Caco-2 (cell line): ENCODE results near the gene RBM33. TPM values are rescaled to one million over a fixed set of nuclear protein-coding genes. Genes with fewer than 3 reads are reported as not detected.

ENCODE experiments used
- BruUV-seq: library from RNA; stranded (reverse); fragments of 400-500 nt; replicated peaks from 2 replicates; lab custom pipeline; 2021; lab: Mats Ljungman, UMichigan
- CTCF ChIA-PET: fragments of 300-600 bp; sonication (Branson Sonifier 250); formaldehyde crosslinking; loops from one replicate; lab custom pipeline; 2022; ENCODE audit warnings: antibody characterized with exemption; lab: Charles Lee
- POLR2A ChIA-PET: fragments of 300-600 bp; sonication (Branson Sonifier 250); formaldehyde crosslinking; loops from one replicate; lab custom pipeline; 2022; ENCODE audit warnings: antibody characterized with exemption; lab: Charles Lee
- DNase-seq, 2 experiments: peaks; one replicate each; pipeline versions ENCODE4 v3.0.0 to v3.0.0-alpha.2; 2020 to 2022
- H3K27me3 ChIP-seq: replicated peaks from 2 replicates; pipeline ENCODE4 v1.6.0; 2011; ENCODE audit warnings: low read length; ENCODE audit not compliant: control insufficient read depth, insufficient read depth
- H3K36me3 ChIP-seq: 2 replicates; pipeline ENCODE4 v1.5.1; 2011; ENCODE audit warnings: low read length; ENCODE audit not compliant: control insufficient read depth, insufficient read depth
- H3K4me1 ChIP-seq: fragments of 250-450 bp; sonication (Bioruptor Pico); 2 replicates; pipeline ENCODE4 v1.5.1; 2020; ENCODE audit warnings: mild to moderate bottlenecking
- H3K4me3 ChIP-seq: 2 replicates; pipeline ENCODE4 v1.5.1; 2011; ENCODE audit warnings: low read depth, mild to moderate bottlenecking, control low read depth, low read length
- H3K9me3 ChIP-seq: fragments of 250-450 bp; sonication (Bioruptor Pico); 2 replicates; pipeline ENCODE4 v1.5.1; 2020; ENCODE audit warnings: mild to moderate bottlenecking, moderate library complexity
- H3K27ac Mint-ChIP-seq: one replicate; pipeline ENCODE4 v1.8.0; 2022; ENCODE audit warnings: mixed read lengths; ENCODE audit not compliant: unreplicated experiment
- H3K27me3 Mint-ChIP-seq: one replicate; pipeline ENCODE4 v1.8.0; 2022; ENCODE audit warnings: mixed read lengths; ENCODE audit not compliant: insufficient read depth, unreplicated experiment
- H3K36me3 Mint-ChIP-seq: one replicate; pipeline ENCODE4 v1.8.0; 2022; ENCODE audit warnings: mild to moderate bottlenecking, mixed read lengths; ENCODE audit not compliant: insufficient read depth, unreplicated experiment
- H3K4me1 Mint-ChIP-seq: one replicate; pipeline ENCODE4 v1.8.0; 2022; ENCODE audit warnings: low read depth, mixed read lengths; ENCODE audit not compliant: unreplicated experiment
- H3K4me3 Mint-ChIP-seq: one replicate; pipeline ENCODE4 v1.8.0; 2022; ENCODE audit warnings: mild to moderate bottlenecking, moderate library complexity, mixed read lengths; ENCODE audit not compliant: unreplicated experiment
- H3K9me3 Mint-ChIP-seq: one replicate; pipeline ENCODE4 v1.8.0; 2022; ENCODE audit warnings: mixed read lengths; ENCODE audit not compliant: unreplicated experiment
- intact Hi-C: fragments of 100-400 bp; cut with micrococcal nuclease; formaldehyde crosslinking; loops from one replicate; pipeline ENCODE4 v1.10.0; 2022; ENCODE audit not compliant: unreplicated experiment
- total RNA-seq: library from RNA; stranded (reverse); gene quantifications from 2 replicates; pipeline ENCODE4 v1.2.3, GENCODE V29; 2022
- TF ChIP-seq, protein P1 (sequence below), 2 experiments: fragments of 200-600 bp in 1 of 2; IDR thresholded peaks; 1 replicate in 1 of 2; 2 replicates in 1 of 2; pipeline versions ENCODE4 v1.5.1 to v1.8.0; 2011 to 2022; ENCODE audit warnings: antibody characterized with exemption in 1 of 2, control low read depth in 1 of 2, inconsistent platforms in 1 of 2, low read depth in 1 of 2, low read length in 1 of 2, mild to moderate bottlenecking in 1 of 2, moderate library complexity in 1 of 2; ENCODE audit not compliant: insufficient read depth in 1 of 2, severe bottlenecking in 1 of 2, unreplicated experiment in 1 of 2

Gene RBM33
- total RNA-seq, 1 experiment from 2014 or later, result 82.8 TPM

DNA sequence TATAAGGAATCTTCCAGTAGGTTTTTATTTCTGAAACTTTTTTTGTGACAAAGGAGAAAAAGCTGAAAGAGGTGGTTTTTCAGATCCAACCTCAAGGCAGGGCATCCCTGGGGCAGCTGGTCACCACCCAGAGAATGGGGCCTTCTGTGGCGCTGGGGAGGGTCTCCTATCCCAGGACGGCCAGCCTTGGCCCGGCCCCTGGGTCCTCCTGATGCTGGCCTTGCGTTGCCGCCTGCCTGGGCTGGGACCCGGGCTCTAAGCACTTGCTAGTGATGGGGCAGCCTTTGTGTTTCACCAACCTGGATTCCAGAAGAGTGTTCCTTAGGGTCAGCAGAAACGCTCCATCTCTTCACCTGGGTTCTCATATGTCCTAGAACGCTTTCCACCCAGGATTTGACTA lies 151.5 kb downstream of the RBM33 start:
- no peaks in the 10 kb centered on the region for H3K36me3 ChIP-seq
- Mint-ChIP-seq H3K9me3 (no peaks in the 10 kb centered on the region), H3K4me3 (no peak overlapping the region), H3K4me1 (no peaks in the 10 kb centered on the region), H3K27ac (no peak overlapping the region), H3K36me3 (no peaks in the 10 kb centered on the region), H3K27me3 (no peaks in the 10 kb centered on the region)
- TF ChIP-seq, protein P1, sequence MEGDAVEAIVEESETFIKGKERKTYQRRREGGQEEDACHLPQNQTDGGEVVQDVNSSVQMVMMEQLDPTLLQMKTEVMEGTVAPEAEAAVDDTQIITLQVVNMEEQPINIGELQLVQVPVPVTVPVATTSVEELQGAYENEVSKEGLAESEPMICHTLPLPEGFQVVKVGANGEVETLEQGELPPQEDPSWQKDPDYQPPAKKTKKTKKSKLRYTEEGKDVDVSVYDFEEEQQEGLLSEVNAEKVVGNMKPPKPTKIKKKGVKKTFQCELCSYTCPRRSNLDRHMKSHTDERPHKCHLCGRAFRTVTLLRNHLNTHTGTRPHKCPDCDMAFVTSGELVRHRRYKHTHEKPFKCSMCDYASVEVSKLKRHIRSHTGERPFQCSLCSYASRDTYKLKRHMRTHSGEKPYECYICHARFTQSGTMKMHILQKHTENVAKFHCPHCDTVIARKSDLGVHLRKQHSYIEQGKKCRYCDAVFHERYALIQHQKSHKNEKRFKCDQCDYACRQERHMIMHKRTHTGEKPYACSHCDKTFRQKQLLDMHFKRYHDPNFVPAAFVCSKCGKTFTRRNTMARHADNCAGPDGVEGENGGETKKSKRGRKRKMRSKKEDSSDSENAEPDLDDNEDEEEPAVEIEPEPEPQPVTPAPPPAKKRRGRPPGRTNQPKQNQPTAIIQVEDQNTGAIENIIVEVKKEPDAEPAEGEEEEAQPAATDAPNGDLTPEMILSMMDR (IDR thresholded peaks at IDR 0.05; ENCODE audit: insufficient read depth in 1 of 2, low read depth in 1 of 2, low read length in 1 of 2, severe bottlenecking in 1 of 2, unreplicated experiment in 1 of 2), result no peak
- CTCF ChIA-PET, result interaction anchor here (0.6 kb wide), 1 partner anchor 249 kb away, joined by 7 read pairs; no protein-coding TSS in a partner anchor
- H3K27me3 ChIP-seq, result no peaks in the 10 kb centered on the region
- POLR2A ChIA-PET, result no interaction called here
- peaks cover 7% of the 10 kb centered on the region; the same call in 1 of the 2 replicates for H3K4me1 ChIP-seq
- no peaks in the 10 kb centered on the region for H3K9me3 ChIP-seq
- intact Hi-C loops, result loop anchor here (5.0 kb wide), 1 partner anchor 1021 kb away; no protein-coding TSS in a partner anchor
- BruUV-seq, result no TSS peak
- no peak for DNase-seq
- no peak overlapping the region for H3K4me3 ChIP-seq

DNA sequence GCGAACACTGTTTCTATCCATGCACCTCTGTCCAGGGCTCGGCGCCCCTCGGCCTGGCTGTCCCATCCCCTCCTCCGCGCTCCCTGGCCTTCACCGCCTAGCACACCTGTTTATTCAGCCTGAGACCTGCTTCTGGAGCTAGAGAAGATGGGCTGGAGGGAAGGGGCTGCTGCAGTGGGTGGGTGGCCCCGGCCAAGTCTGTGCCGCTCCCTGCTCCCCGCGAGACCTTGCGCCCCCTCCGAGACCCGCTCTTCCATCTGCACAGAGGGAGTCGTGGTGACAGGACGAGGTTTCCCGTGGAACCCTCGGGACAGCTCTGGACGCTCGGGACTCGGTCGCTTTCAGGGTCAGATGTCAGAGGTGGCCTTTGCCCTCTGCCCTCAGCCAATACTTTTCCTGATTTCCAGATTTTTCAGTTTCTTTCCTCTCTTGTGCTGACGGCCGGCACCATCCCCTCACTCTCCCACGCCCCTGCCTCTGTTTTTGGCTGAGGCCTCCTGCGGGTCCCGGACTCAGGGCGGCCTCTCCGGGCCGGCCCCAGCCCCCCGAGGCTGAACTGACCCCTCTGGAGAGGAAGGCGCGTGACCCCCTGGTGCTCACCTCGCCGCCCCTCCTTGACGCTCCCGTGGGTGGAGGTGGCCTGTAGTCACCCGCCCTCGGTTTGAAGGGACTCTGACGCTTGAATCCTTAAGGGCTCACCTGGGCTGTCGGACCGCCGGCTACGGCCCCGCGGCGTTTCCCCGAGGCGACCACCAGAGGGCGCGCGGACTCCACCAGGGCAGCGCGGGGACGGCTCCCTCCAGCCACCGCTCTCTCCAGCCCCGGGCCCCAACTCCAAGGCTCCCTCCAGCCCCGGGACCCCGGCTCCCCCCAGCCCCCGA lies 152.2 kb downstream of the RBM33 start:
- H3K27me3 ChIP-seq, result no peaks in the 10 kb centered on the region
- no peaks in the 10 kb centered on the region for H3K9me3 ChIP-seq
- Mint-ChIP-seq H3K27ac (no peak overlapping the region), H3K27me3 (no peaks in the 10 kb centered on the region), H3K4me1 (no peaks in the 10 kb centered on the region), H3K4me3 (no peak overlapping the region), H3K9me3 (no peaks in the 10 kb centered on the region), H3K36me3 (no peaks in the 10 kb centered on the region)
- BruUV-seq, result no TSS peak
- intact Hi-C loops, result loop anchor here (1.0 to 5.0 kb wide), 5 partner anchors 360 to 1021 kb away; no protein-coding TSS in a partner anchor
- DNase-seq, result peak; percentile 65 to 86
- TF ChIP-seq, protein P1 (IDR thresholded peaks at IDR 0.05; ENCODE audit: insufficient read depth in 1 of 2, low read depth in 1 of 2, low read length in 1 of 2, severe bottlenecking in 1 of 2, unreplicated experiment in 1 of 2), result peak; percentile 95 to 97
- peaks cover 7% of the 10 kb centered on the region; the same call in 1 of the 2 replicates for H3K4me1 ChIP-seq
- H3K4me3 ChIP-seq, result no peak overlapping the region
- no peaks in the 10 kb centered on the region for H3K36me3 ChIP-seq
- ChIA-PET CTCF (interaction anchor here (0.6 kb wide), 1 partner anchor 248 kb away, joined by 7 read pairs; no protein-coding TSS in a partner anchor), POLR2A (no interaction called here)
